HG02840 (cell line): Measurements from ENCODE around the gene GAB4.
"Not testable (repeated sequence)": the region's sequence is repeated elsewhere in the genome, so short reads cannot be mapped to it uniquely, and the experiment has no call there.

Source experiments
- ATAC-seq: cut with Tn5 transposase; IDR thresholded peaks from one replicate; pipeline ENCODE4 v1.9.1; 2021; ENCODE audit warnings: mild to moderate bottlenecking, moderate library complexity, moderate number of reproducible peaks; ENCODE audit not compliant: unreplicated experiment, low FRiP score

The GAB4 gene

DNA sequence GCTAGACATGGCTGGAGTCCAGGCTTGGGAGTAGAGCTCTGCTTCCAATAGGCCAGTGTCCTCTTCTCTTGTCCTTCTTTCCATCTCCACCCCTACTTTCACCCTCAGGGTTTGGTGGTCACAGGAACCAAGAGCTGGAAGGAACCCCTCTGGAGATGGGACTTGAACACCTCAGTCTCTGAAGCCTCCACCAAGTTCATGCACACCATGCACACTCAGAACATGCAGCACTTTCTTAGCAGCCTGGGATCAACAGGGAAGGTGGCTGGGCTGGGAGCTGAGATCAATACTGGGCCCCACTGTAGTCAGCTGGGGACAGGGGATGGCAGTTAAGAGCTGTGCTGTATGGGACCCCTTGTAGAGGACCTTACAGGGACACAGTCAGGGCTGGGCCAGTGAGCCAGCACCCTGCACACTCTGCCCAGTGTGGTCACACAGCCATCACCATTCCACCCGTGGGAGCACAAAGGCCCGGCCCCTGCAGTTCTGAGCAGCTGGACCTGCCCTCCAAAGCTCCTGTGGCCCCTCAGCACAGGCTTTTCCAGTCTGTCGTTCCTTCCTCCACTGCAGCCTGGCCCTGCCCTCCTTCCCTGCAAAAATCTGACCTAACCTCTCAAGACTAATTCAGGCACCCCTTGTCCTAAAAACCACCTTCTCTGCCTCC, 47.7 kb downstream of the GAB4 start:
- ATAC-seq: no peak

DNA sequence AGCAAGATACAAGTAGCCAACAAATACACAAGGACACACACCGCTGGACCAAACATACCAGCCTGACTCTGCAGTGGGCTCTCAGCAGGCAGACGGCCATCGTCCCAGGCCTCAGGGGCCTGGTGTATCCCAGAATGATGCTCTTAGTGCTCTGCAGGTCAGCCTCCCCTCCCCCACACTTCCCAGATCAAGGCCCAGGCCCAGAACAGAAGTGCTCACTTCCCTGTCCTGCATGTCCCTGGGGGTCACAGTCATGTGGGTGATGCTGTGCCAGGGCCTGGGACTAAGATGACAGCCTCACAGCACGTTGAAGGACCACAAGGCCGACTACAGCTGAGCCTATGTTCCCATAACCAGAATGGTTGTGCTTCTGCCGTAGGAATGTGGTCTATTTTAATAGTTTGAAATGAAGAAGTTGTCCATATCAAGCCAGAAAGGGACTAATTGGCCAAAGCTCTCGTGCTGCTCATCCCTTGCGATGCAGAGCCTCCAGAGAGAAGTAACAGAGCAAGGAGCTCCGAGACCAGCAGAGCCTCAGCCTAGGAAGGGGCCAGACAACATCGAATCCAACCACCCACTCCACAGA, 48.6 kb downstream of the GAB4 start:
- no peak for ATAC-seq

DNA sequence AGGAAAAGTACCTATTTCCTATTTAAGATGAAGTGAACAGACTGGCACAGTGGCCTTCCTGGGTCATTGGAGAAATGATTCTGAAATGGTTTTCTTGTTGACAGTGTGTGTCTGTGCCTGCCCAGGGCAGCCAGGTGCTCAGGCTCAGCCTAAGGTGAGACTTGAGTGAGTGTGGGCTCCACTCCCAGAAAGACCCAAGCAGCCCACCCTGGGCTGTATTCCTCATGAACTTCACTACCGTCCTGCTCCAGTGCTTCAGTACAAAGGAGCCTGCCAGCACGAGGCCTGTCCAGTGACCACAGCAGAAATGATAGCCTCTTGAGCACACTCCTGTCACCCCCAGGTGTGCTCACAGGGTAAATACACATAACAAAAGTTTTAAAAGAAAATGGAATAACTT, 49.5 kb downstream of the GAB4 start:
- no peak for ATAC-seq

DNA sequence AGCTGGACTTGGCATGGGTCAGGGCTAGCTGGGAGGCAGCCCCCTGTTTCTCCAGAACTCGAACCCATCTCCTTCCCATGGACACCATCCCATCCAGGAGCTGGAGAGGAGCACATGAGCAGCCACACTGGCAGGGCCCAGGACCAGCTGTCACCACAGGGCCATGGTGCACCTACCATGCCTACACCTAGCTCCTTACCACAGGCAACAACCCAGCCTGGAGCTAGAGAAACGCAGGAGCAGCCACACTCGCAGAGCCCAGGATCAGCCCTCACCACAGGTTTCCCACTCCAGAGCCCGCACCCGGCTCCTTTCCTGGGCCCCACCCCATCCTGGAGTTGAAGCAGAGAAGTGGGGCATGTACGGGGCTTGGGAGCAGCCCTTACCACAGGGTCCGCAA, 50.2 kb downstream of the GAB4 start:
- no peak for ATAC-seq

DNA sequence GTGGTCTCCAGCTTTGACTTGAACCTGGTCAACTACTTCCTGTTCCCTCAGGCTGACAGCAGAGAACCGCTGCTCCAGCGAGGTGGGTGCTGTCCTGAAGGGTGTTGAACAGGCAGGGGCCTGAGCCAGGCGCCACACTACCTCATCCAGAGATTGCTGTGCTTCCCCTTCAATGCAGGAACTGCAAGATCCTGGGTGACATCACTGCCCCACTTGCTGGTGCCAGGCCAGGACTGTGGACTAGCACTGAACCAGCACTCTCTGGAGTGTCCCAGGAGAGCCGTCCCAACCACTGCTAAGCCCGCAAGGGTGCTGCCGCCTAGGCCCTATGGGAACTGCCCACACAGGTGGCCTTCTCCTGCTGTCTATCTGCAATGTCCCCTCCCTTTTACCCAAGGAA, 51.7 kb downstream of the GAB4 start:
- ATAC-seq: no peak

DNA sequence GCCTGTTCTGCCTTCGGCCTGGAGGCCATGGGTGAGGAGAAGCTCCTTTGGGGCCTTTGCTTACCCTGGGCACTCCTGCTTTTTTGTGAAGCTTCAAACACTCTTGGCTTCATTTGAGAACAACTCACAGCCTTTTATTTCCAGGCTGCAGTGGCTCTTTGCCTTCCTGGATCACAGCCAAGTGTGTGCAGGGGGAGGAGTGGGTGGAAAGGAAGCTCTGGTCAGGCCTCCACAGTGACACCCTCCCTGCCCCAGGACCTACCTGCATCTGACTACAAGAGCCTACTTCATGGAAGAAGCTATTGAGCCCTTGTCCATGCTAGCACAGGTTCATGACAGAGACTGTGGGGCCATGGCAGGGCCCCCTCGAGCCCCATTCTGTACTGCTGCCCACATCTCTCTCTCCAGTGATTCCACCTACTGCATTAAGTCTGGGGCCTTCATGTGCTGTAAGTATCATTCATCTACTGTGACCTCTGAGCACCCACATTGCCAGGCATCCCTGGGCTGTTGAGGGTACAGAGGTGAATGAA, 52.3 kb downstream of the GAB4 start:
- ATAC-seq: no peak

DNA sequence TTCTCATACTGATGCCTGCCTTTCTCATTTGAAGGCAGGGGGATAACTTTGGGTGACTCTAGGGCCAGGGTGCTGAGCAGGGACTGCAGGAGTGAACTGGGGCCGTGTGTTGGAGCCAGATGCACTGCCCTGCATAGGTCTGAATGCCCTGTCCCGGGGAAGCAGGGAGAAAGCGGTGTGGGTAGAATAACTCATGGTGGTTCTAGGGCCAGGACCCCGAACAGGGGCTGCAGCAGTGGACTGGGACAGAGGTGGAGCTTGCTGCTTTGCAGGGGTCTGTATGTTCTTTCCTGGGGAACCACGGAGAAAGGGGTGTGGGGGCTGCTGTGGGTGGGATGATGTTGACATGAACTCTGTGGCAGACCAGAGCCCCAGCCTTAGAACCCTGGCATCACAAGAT, 52.9 kb downstream of the GAB4 start:
- no peak for ATAC-seq

DNA sequence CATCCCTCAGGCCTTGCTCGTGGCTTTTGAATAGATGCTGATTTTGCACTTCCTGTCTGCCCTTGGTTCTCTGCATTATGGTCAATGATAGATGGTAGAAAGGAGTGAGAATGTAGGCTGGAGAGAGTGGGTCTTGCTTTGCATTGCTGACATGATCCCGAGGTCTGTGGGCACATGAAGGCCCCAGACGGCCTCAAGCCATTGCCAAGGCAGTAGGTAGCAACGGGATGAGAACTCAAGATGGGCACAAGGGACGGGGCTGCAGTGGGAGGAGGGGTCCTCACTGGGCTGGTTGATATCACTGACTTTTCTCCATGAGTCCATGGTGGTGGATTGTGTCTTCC, 54.0 kb downstream of the GAB4 start:
- ATAC-seq: no peak

DNA sequence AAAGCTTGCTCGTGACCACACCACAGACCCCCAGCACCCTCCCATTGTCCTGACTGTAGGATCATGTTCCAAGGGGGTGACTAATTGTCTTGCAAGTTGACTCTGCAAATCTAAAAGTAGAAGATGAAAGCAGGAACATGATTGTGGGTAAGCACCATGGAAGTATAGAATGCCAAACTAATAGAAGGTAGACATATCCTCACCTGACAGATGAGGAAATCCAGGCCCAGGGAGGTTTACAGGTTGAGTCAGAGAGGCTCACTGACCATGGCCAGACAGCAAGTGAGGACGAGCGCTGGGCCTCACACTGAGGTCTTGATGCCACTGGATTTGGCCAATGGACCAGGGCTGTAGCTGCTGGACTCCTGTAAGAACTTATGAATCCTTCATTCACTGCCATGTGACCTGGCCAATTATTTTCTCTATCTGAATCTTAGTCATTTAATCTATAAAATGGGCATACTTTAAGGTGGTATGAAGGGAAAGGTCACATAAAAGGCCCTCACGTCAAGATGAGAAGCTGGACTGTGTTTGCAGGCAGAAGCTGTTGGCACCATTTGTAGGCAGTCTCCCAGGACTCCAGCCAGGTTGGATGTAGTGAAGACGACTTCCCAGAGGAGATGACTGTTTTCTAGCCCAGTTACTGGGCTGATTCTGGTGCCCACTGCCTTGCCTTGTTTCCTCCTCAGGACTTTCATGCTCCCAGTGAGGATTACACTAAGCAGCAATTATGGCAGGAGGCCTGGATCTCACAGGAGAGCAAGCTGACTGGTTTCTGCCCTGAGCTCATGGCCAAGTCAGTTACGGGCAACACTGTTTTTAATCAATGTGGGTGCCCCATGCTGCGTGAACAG, 54.6 kb downstream of the GAB4 start:
- no peak for ATAC-seq

DNA sequence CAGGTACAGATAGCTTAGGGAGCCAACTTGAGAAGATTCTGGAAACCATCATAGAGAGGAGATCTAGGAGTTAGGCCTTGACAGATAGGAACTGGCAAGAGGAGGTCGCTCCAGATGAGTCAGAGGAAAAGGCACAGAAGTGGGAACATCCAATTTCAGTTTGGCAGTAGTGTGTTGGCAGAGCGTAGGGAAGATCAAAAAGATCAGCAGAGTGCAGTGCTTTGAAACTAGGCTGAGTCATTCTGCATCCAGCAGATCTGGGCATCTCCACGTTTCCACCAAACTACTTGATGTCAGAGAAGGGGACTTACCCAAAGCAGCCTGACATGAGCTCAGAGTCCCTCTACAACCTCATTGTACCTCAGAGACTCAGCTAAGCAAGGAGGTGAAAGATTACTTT, 58.5 kb downstream of the GAB4 start:
- ATAC-seq: no peak

DNA sequence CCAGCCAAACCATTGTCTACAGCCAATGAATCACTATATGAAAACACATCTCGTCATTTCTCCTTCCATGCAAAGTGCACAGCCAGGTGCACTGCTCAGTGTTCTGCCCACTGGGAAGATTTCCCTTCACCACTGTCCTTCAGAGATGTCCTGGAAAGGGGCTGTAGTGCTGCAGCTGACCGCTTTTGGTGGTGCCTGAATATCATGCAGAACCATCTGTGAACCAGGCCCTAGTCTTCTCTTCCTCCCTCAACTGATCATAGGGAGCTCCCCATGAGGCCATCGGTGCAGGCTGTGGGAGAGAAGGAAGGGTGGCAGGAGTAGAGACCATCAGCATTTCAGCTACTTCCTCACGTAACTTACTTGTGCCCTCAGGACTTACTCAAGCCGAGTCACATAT, 70.2 kb downstream of the GAB4 start:
- no peak for ATAC-seq

DNA sequence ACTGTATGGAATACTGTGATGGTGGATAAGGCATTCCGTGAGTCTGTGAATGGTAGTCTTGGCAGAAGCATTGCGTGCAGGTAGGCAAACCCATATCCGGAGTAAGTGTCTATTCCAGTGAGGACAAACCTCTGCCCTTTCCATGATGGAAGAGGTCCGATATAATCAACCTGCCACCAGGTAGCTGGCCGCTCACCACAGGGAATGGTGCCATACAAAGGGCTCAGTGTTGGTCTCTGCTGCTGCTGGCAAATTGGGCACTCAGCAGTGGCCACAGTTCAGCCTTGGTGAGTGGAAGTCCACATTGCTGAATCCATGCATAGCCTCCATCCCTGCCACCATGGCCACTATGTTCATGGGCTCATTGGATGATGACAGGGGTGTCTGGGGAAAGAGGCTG, 70.8 kb downstream of the GAB4 start:
- ATAC-seq: not testable (repeated sequence)

DNA sequence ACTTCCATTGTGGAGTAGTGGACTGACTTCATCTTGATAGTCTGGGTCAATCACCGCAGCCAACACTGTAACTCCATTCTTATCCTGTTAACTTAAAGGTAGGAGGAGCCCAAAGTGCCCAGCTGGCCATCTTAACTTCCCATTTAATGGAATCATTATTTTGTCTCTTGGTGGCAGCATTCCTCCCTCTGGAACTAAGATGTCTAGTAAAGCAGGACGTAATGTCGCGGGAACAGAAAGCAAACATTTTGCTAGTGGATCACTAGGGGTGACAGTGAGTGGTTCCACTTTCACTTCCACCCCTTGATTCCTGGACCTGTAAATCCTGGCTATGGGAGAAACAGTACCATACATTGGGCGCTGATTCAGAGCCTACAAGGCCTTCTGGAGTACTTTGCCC, 71.4 kb downstream of the GAB4 start:
- no peak for ATAC-seq

DNA sequence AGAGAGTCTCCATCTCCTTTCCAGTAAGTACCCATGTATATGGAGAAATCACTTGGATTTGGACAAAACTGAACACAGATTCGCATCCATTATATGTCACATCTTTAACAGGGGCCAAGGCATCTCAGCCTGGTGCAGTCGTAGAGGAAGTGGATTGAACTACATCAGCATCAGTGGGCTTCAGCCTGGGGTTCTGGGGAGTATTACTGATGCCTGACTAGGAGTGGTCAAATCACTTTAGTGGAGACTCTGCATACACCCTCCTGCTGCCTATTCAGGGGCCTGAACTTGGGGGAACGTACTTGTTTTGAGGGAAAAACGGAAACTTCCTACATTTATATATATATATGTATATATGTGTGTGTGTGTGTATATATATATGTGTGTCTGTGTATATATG, 72.8 kb downstream of the GAB4 start:
- no peak for ATAC-seq

DNA sequence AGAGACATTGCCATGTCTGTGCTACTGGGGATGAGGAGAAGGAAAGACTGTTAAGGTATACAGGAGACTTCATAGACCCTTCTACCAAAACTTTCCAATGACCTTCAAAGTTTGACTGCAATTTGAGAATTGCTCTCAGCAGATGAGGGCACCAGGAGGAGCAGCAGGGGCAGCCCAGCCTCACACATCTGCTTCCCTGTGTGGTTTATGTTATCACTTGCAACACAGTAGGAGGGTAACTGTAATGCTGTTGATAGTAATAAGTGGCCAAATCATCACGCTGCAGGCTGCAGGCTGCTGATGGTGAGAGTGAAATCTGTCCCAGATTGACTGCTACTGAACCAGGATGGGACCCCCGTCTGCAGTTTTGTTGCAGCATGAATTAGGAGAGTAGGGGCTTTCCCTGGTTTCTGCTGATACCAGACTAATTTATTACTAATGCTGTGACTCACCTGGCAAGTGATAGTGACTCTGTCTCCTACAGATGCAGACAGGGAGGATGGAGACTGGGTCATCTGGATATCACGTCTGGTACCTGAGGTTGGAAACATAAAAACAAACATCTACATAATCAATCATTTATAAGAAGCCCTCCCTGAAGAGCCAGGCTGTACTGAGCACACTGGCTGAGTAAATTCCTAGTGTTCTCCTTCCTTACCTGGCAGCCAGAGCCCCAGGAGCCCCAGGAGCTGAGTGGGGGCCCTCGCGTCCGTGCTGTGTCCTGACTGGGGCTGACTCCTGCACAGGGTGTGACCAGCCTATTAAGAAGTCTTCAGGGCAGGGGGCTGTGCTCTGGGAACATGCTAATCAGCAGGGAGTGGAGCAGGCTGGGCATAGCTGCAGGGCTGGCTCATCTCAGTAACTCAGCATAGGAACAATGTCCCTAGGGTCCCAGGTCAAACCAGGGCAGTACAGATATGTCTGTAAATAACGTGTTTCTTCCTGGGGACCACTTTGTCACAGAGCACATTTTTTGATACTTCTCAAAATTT, 74.4 kb downstream of the GAB4 start:
- ATAC-seq: no peak

DNA sequence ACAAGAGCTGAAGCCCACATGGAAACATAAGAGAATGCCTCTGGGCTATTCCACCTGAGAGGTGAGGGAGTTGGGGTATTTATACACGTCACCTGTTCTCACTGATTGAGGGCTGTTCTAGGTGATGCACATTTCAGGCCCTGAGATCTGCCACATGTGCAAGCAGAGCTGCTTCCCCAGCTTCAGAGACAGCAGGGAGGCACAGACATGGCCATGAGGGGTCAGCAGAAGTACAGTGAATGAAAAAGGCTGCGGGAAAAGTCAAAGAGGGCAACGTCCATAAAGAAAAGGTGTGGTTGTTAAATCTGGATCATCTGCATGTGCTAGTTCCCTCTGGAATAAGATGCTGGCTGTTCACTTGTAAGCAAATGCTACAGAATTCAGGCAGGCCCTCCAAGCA, 75.4 kb downstream of the GAB4 start:
- no peak for ATAC-seq

DNA sequence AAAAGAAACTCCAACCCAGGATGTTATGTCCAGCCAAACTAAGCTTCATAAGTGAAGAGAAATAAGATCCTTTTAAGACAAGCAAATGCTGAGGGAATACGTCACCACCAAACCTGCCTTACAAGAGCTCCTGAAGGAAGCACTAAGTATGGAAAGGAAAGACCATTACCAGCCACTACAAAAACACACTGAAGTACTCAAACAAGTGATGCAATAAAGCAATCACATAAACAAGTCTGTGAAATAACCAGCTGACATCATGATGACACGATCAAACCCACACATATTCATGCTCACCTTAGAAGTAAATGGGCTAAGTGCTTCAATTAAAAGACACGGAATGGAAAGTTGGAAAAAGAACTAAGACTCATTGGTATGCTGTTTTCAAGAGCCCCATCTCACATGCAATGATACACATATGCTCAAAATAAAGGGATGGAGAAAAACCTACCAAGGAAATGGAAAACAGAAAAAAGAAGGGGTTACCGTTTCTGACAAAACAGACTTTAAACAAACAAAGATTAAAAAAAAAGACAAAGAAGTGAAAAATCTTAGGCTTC, 82.5 kb downstream of the GAB4 start:
- ATAC-seq: no peak

DNA sequence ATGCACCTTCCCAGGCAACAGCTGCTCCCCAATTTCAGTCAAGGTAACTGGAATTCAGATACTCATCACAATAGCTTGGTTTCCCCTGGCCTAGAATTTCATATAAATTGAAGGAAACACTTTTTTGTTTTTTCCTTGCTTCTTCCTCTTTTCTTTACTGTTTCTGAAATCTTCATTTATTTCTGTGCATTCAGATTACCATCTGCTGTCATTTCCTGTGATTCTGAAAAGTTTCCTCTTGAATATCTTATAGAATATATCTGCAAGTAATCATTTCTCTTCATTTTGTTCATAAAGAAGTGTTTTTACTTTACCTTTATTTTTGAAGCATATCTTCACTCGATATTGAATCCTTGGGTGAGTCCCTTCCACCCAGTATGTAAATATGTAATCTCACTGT, 85.3 kb downstream of the GAB4 start:
- ATAC-seq: no peak

DNA sequence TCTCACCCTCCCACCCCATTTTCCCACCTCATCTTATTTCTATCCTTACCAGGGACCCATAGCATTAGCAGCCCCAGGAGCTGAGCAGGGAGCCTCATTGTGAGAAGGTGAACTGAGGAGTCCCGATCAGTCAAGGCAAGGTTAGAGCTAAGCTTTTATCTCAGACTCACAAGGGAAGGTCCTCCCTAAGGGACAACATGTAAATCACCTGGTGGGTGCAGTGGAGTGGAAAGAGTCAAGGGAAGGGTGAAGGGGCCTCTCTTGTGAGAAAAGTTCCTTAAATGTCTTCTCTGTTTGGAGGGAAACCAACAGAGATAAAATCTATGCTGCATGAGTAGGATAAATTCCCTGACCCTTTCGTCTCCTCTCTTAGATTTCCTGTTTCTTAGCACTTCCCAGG, 85.9 kb downstream of the GAB4 start:
- no peak for ATAC-seq
